Activated CD4-positive, alpha-beta T cell treated with anti-CD3 and anti-CD28 coated beads, Interleukin-2, Interleukin-4, amounts not matched to agents 100 ng/mL and 50 ng/mL, durations not matched to agents 16 hours and 8 hours (primary cell): ENCODE results near the gene GNPDA2.

ENCODE experiments used
- DNase-seq: peaks from one replicate; pipeline ENCODE4 v3.0.0-alpha.2; 2020; ENCODE audit warnings: low spot score

GNPDA2 gene

GRCh38 chr4:44678094-44679041, 48.0 kb downstream of the GNPDA2 start, which contains the start of gene GUF1:
GUF1 (plus strand) TSS chr4:44678420; CDS start chr4:44678623, 203 bp downstream.
- DNase-seq, result peak; percentile 90

- no peak for DNase-seq
These were observed 51.0 kb downstream of the GNPDA2 start for GRCh38 chr4:44675366-44675765.

DNA sequence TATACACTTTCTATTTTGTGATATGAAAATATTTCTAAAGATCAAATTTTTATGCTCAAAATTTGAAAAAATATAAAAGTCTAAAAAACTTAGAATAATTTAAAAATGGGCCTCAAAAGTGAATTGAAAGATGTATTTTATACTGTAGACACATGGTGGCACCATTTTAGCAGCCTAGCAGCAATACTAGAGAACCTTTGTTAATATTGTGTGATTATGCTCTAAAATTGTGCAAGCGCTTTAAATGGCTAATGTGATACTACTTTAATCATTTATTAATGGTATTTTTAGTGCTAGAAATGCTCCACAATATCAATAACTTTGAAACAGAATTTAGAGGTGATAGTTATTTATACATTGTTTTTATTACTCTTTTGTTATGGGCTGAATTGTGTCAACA, 51.9 kb downstream of the GNPDA2 start:
- no peak for DNase-seq

DNA sequence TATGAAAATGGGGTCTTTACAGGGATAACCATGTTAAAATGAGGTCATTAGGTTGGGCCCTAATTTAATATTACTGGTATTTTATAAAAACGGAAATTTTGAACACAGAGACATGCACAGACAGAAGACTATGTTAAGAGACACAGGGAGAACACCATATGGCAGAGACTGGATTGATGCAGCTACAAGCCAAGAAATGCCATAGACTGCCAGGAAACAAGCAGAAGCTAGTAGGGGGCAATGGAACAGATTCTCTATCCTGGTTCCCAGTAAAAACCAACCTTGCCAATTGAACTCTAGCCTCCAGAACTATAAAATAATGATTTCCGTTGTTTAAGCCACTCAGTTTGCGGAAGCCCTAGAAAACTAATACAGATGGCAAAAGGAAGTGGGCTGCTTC, 54.7 kb downstream of the GNPDA2 start:
- no peak for DNase-seq

DNA sequence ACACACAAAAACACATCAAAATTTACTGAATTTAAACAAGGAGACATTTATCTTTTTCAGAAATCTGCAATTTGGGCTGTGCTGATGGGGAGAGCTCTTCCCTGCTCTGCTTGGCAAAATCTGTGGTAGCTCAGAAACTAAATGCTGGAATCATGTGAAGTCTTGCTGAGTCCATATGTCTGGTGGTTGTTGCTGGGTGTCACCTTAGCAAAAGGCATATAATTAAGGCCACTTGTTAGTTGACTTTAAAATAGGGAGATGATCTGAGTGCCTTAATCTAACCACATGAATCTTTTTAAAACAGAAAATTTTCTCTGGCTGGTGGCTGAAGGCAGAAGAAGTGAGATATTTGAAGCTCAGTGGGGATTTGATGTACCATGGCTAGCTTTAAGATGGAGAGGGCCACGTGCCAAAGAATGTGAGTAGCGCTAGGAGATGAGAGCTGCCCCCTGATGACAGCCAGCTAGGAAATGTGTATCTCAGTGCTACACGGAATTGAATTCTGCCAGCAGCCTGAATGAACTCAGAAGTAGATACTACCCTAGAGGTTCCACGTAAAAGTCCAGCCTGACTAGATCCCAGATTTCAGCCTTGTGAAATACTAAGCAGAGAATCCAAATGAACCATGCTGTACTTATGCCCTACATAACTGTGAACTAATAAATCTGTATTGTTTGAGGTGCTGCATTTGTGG, 55.7 kb downstream of the GNPDA2 start:
- no peak for DNase-seq

- DNase-seq, result peak; percentile 30
These were observed 57.8 kb downstream of the GNPDA2 start for GRCh38 chr4:44668526-44668925.

DNA sequence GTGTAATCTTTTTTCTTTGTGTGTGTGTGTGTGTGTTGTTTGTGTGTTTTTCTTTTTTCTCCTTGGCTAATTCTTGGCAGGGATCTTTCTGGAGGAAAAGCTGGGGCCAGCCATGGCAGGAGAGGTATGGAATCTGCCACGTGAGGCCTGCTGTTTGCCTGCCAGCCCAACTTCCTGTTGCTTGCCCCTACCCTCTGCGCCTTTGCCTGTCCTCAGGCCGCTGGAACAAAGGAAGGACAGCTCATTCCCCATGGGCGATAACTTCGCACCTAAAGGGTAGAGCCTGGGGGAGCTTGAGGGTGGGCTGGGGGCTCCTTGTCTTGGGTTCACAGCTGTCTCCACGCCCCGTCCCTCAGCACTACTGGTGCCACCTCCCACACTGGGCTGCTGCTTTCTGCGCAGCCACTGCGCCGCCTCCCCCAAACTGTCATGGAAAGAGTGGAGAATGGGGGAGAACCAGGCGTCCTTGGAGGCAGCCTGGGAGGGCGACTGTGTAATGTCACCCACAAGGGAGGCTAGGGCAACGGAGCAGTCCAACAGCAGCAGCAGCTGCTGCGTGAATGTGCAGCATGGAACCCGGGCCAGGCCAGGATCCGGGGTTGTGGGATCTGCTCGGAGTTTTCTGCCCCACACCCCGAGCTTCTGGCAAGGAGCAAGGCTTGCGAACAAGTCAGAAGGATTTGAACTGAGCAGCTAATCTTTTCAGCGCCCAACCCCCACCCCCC, 62.7 kb downstream of the GNPDA2 start:
- no peak for DNase-seq

DNA sequence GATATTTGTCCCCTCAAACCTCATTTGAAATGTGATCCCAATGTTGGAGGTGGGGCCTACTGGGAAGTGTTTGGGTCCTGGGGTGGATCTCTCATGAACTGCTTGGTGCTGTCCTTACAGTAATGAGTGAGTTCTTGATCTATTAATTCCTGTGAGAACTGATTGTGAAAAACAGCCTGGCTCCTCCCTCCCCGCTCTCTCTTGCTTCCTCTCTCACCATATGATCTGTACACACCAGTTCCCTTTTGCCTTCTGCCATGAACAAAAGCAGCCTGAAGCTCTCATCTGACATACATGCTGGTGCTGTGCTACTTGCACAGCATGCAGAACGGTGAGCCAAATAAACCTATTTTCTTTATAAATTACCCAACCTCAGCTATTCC, 63.7 kb downstream of the GNPDA2 start:
- DNase-seq, result no peak

DNA sequence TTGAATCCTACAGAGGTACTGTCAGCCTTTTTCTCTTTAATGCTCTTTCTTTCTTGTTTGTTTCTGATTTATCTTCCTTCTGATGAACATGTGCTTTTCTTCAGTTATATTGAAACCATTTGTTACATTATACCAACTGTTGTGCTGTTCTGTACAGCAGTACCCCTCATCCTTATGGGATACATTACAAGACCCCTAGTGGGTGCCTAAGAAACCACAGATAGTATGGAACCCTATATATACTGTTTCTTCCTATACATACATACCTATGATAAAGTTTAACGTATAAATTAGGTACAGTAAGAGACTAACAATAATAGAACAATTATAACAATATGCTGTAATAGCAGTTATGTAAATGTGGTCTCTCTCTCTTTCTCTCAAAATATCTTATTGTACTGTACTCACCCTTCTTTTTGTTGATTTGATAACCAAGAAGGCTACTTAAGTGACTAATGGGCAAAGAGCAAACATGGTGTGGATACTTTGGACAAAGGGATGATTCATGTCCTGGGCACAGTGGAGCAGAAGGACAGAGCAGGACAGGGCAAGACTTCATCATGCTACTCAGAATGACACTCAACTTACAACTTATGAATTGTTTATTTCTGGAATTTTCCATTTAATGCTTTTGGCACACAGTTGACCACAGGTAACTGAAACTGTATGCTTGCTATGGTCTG, 64.3 kb downstream of the GNPDA2 start:
- no peak for DNase-seq

DNA sequence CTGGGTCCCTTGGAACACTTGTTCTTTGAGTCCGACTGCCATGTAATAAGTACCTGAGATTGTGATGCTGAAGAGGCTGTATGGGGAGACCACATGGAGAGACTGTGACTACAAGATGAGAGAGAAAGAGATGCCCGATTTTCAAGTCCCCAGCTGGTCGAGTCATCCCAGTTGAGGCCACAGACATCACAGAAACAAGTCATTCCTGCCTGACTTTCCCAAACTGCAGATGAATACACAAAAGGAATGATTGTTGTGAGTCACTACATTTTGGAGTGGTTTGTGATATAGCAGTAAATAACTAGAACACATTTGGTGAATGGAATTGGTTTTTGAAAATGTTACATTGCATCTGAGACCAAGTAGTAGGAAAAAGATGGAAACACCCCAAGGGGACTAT, 66.0 kb downstream of the GNPDA2 start:
- DNase-seq, result no peak

DNA sequence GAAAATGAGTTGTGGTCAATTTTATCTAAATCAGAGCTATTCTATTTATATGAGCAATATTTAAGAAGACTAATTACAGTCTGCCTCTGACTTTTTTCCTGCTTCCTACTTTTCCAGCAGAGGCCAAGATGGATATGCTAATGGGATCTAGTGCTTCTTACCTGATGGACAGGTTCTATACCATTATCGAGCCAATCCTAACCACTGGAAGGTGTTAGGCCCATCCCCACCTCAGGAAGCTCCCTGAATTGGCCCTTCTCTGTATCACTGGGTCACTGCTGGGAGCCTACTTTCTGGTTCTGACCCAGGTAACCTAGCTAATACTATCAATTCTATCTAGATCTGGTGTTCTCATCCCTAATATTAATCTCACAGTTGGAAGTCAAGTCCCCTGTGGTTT, 74.4 kb downstream of the GNPDA2 start:
- DNase-seq, result no peak
